Activated B cell treated with CpG ODN at 0.5 μM for 24 hours (primary cell): ENCODE results near the gene INTS15. TPM values are rescaled to one million over a fixed set of nuclear protein-coding genes. Genes with fewer than 3 reads are reported as not detected.
"Not testable (repeated sequence)": the region's sequence is repeated elsewhere in the genome, so short reads cannot be mapped to it uniquely, and the experiment has no call there.

Experiments
- ATAC-seq: fragments of 200-7000 bp; cut with Tn5 transposase; one replicate; pipeline ENCODE4 v1.10.0; 2021; ENCODE audit warnings: low read depth, mild to moderate bottlenecking, moderate library complexity
- CTCF ChIA-PET: fragments of 350-600 bp; sonication (Branson Sonifier 250); formaldehyde crosslinking; loops from one replicate; lab custom pipeline; 2021; ENCODE audit warnings: antibody characterized with exemption; lab: Charles Lee
- POLR2A ChIA-PET: fragments of 350-600 bp; sonication (Branson Sonifier 250); formaldehyde crosslinking; loops from one replicate; lab custom pipeline; 2021; ENCODE audit warnings: antibody characterized with exemption; lab: Charles Lee
- DNase-seq: peaks from one replicate; pipeline ENCODE4 v3.0.0; 2022
- H3K27ac Mint-ChIP-seq: one replicate; pipeline ENCODE4 v1.8.0; 2020; ENCODE audit warnings: mixed read lengths
- H3K27me3 Mint-ChIP-seq: one replicate; pipeline ENCODE4 v1.8.0; 2021; ENCODE audit warnings: mixed read lengths
- H3K36me3 Mint-ChIP-seq: one replicate; pipeline ENCODE4 v1.8.0; 2021; ENCODE audit warnings: low read depth, mixed read lengths
- H3K4me1 Mint-ChIP-seq: one replicate; pipeline ENCODE4 v1.8.0; 2021; ENCODE audit warnings: mixed read lengths
- H3K4me3 Mint-ChIP-seq: one replicate; pipeline ENCODE4 v1.8.0; 2020; ENCODE audit warnings: mild to moderate bottlenecking, mixed read lengths
- H3K9me3 Mint-ChIP-seq: one replicate; pipeline ENCODE4 v1.8.0; 2020; ENCODE audit warnings: mixed read lengths
- intact Hi-C: fragments of 100-400 bp; cut with micrococcal nuclease; formaldehyde crosslinking; loops from one replicate; pipeline ENCODE4 v1.15.1; 2024
- total RNA-seq: library from RNA; stranded (reverse); gene quantifications from 2 replicates; pipeline ENCODE4 v1.2.3, GENCODE V29; 2022
- TF ChIP-seq, protein P1 (sequence below): fragments of 200-600 bp; IDR thresholded peaks from one replicate; pipeline ENCODE4 v1.8.0; 2022; ENCODE audit warnings: antibody characterized with exemption, mild to moderate bottlenecking

The INTS15 gene
- total RNA-seq, 1 donor from 2014 or later = 49.9 TPM

DNA sequence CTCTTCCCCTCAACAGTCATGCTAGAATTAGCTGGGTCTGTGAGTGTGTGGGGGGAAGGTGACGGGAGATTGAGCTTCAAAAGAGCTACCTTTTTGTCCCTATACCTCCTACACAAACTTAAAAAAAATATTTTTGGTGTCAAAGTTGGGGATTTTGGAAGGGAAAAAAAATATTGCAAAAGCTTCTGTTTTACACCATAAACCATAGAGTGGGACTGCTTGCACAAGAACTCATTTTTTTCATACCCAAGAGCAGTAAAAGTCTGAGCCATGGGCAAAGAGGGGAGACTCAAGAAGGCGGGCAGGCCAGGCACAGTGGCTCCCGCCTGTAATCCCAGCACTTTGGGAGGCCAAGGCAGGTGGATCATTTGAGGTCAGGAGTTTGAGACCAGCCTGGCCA, 21.9 kb upstream of the INTS15 start:
- no peak for DNase-seq
- CTCF ChIA-PET = no interaction called here
- Mint-ChIP-seq H3K27ac (no peak overlapping the region), H3K4me3 (no peak overlapping the region), H3K9me3 (no peaks in the 10 kb centered on the region), H3K27me3 (peaks cover 3% of the 10 kb centered on the region), H3K36me3 (no peaks in the 10 kb centered on the region), H3K4me1 (no peaks in the 10 kb centered on the region)
- intact Hi-C loops = no loop called here
- POLR2A ChIA-PET = interaction anchor here (0.6 kb wide), 1 partner anchor 1130 kb away, joined by 3 read pairs; no protein-coding TSS in a partner anchor
- TF ChIP-seq, protein P1, sequence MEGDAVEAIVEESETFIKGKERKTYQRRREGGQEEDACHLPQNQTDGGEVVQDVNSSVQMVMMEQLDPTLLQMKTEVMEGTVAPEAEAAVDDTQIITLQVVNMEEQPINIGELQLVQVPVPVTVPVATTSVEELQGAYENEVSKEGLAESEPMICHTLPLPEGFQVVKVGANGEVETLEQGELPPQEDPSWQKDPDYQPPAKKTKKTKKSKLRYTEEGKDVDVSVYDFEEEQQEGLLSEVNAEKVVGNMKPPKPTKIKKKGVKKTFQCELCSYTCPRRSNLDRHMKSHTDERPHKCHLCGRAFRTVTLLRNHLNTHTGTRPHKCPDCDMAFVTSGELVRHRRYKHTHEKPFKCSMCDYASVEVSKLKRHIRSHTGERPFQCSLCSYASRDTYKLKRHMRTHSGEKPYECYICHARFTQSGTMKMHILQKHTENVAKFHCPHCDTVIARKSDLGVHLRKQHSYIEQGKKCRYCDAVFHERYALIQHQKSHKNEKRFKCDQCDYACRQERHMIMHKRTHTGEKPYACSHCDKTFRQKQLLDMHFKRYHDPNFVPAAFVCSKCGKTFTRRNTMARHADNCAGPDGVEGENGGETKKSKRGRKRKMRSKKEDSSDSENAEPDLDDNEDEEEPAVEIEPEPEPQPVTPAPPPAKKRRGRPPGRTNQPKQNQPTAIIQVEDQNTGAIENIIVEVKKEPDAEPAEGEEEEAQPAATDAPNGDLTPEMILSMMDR = no peak
- ATAC-seq = no peak

GRCh38 chr7:6571160-6571779, 18.6 kb upstream of the INTS15 start:
- no peaks in the 10 kb centered on the region for H3K36me3 Mint-ChIP-seq
- peaks cover 3% of the 10 kb centered on the region for H3K27me3 Mint-ChIP-seq
- POLR2A ChIA-PET = no interaction called here
- CTCF ChIA-PET = no interaction called here
- H3K4me3 Mint-ChIP-seq = no peak overlapping the region
- DNase-seq (no peak), ATAC-seq (no peak)
- TF ChIP-seq, protein P1 = no peak
- H3K9me3 Mint-ChIP-seq = no peaks in the 10 kb centered on the region
- H3K4me1 Mint-ChIP-seq = peaks cover under 1% of the 10 kb centered on the region
- H3K27ac Mint-ChIP-seq = no peak overlapping the region
- intact Hi-C loops = no loop called here

GRCh38 chr7:6575281-6576023, 14.4 kb upstream of the INTS15 start:
- ATAC-seq = no peak
- H3K4me1 Mint-ChIP-seq = peaks cover 9% of the 10 kb centered on the region

GRCh38 chr7:6576024-6576866, 13.6 kb upstream of the INTS15 start:
- H3K4me3 Mint-ChIP-seq = peak overlapping the region; percentile 55
- H3K36me3 Mint-ChIP-seq = peaks cover 18% of the 10 kb centered on the region
- no peaks in the 10 kb centered on the region for H3K9me3 Mint-ChIP-seq
- CTCF ChIA-PET = interaction anchor here (0.9 to 1.2 kb wide), 2 partner anchors 14 to 60 kb away, joined by 3 read pairs; partner anchors contain the start of gene INTS15
- H3K27ac Mint-ChIP-seq = peak overlapping the region; percentile 4
- TF ChIP-seq, protein P1 = no peak
- ATAC-seq (no peak), DNase-seq (no peak)
- POLR2A ChIA-PET = interaction anchor here (0.6 to 1.0 kb wide), 2 partner anchors 14 to 660 kb away, joined by 3 to 5 read pairs; partner anchors contain the start of gene INTS15
- no peaks in the 10 kb centered on the region for H3K27me3 Mint-ChIP-seq
- H3K4me1 Mint-ChIP-seq = peaks cover 14% of the 10 kb centered on the region
- intact Hi-C loops = loop anchor here (5.0 kb wide), 1 partner anchor 151 kb away; no protein-coding TSS in a partner anchor

More at GRCh38 chr7:6575281-6576023, 14.4 kb upstream of the INTS15 start:
- H3K4me3 Mint-ChIP-seq = peak overlapping the region; percentile 55
- intact Hi-C loops = loop anchor here (5.0 kb wide), 1 partner anchor 152 kb away; no protein-coding TSS in a partner anchor
- CTCF ChIA-PET = interaction anchor here (1.2 to 1.5 kb wide), 2 partner anchors 15 to 60 kb away, joined by 3 to 5 read pairs; partner anchors contain the start of gene INTS15
- H3K9me3 Mint-ChIP-seq = no peaks in the 10 kb centered on the region
- no peak for DNase-seq
- H3K27ac Mint-ChIP-seq = no peak overlapping the region
- POLR2A ChIA-PET = no interaction called here
- TF ChIP-seq, protein P1 = no peak
- H3K36me3 Mint-ChIP-seq = peaks cover 10% of the 10 kb centered on the region
- no peaks in the 10 kb centered on the region for H3K27me3 Mint-ChIP-seq

- Mint-ChIP-seq H3K27ac (peak overlapping the region; percentile 53), H3K36me3 (peaks cover 25% of the 10 kb centered on the region), H3K4me3 (peak overlapping the region; percentile 88), H3K4me1 (peaks cover 20% of the 10 kb centered on the region)
- intact Hi-C loops = loop anchor here (1.0 to 5.0 kb wide), 3 partner anchors 13 to 150 kb away; partner anchors contain the start of genes INTS15 and ZNF316
- not testable (repeated sequence) for H3K27me3 Mint-ChIP-seq, H3K9me3 Mint-ChIP-seq, ATAC-seq, DNase-seq
- ChIA-PET CTCF (interaction anchor here (0.9 to 1.3 kb wide), 2 partner anchors 13 to 61 kb away, joined by 3 to 4 read pairs; partner anchors contain the start of gene INTS15), POLR2A (interaction anchor here (0.6 to 2.3 kb wide), 6 partner anchors 12 to 660 kb away, joined by 3 to 16 read pairs (median 5); partner anchors contain the start of genes DAGLB, INTS15 and ZNF316)
Measured at GRCh38 chr7:6576867-6577368, 12.9 kb upstream of the INTS15 start.
